ENCODE measurements around the gene SLC22A1. TPM values are rescaled to one million over a fixed set of nuclear protein-coding genes. Genes with fewer than 3 reads are reported as not detected.

The SLC22A1 gene
- total and polyA plus RNA-seq, 2 of the 4 experiments (the other 2 are of a cell fraction), result 0.10 TPM; not detected in 1

GRCh38 chr6:160101277-160102205, 20.1 kb upstream of the SLC22A1 start:
- Histone ChIP-seq H4K91ac (ENCODE audit: insufficient read depth, low read depth, low read length) (no peak overlapping the region), H3K56ac (ENCODE audit: extremely low read depth, insufficient read depth, low read length) (no peak overlapping the region), H3K4me3 (ENCODE audit: insufficient read depth, low read depth, low read length) (no peak overlapping the region), H3K9me1 (ENCODE audit: insufficient read depth, low read length) (no peaks in the 10 kb centered on the region; the same call in 1 of the 2 replicates), H3K4ac (ENCODE audit: low read depth, low read length) (no peak overlapping the region), H3K36me3 (ENCODE audit: control insufficient read depth, insufficient read depth, low read length) (peaks cover 59% of the 10 kb centered on the region), H3K23ac (ENCODE audit: low read depth, low read length) (0 out of 2 replicates have a peak overlapping the region, but pooled peaks have one; percentile 49), H2AK5ac (ENCODE audit: low read depth, low read length) (no peak overlapping the region), H3K4me1 (ENCODE audit: control insufficient read depth, insufficient read depth, low read length) (no peaks in the 10 kb centered on the region; the same call in 1 of the 2 replicates), H2AFZ (replicated peaks; ENCODE audit: low read length, poor library complexity) (no peak overlapping the region), H2AK9ac (replicated peaks; ENCODE audit: low read depth, low read length, poor library complexity) (no peak overlapping the region), H2BK120ac (ENCODE audit: low read depth, low read length) (0 out of 2 replicates have a peak overlapping the region, but pooled peaks have one; percentile 29), H4K8ac (ENCODE audit: low read depth in 2 of 2, low read length in 2 of 2) (no peak overlapping the region), H3K4me2 (ENCODE audit: low read depth, low read length) (no peak overlapping the region), H4K20me1 (ENCODE audit: insufficient read depth, low read length) (no peaks in the 10 kb centered on the region), H3K14ac (replicated peaks; ENCODE audit: low read depth, low read length) (no peak overlapping the region), H2BK5ac (ENCODE audit: low read depth, low read length, poor library complexity, severe bottlenecking) (no peak overlapping the region), H2BK20ac (ENCODE audit: low read depth, low read length) (peak overlapping the region; percentile 6; the same call in 1 of the 2 replicates), H4K5ac (ENCODE audit: low read depth, low read length) (no peak overlapping the region; the same call in 1 of the 2 replicates), H3K9me3 (ENCODE audit: control insufficient read depth, insufficient read depth, low read length) (no peaks in the 10 kb centered on the region), H3K27ac (ENCODE audit: insufficient read depth, low read length) (no peak overlapping the region), H3K27me3 (ENCODE audit: control insufficient read depth, insufficient read depth, low read length) (no peaks in the 10 kb centered on the region), H3K18ac (ENCODE audit: low read depth, low read length) (no peak overlapping the region), H2BK15ac (ENCODE audit: low read depth, low read length) (no peak overlapping the region; the same call in 2 of the 3 replicates), H3K9ac (ENCODE audit: low read depth, low read length) (no peak overlapping the region), H3K79me1 (ENCODE audit: low read depth in 1 of 2, low read length in 2 of 2) (peaks cover 0 to 4% of the 10 kb centered on the region in 2 experiments; a peak in 1 of 4 replicates)
- 67% methylated on average over 5 of the region's 23 CpGs; no CpG with 5 or more reads in 1 of the 2 experiments for WGBS, 2 experiments (ENCODE audit: extremely low coverage in 2 of 2, insufficient read length in 1 of 2)
- in situ Hi-C loops (cut with MboI; ENCODE audit: low sequenced_read_pairs) (no loop called here), intact Hi-C loops (cut with micrococcal nuclease) (no loop called here), dilution Hi-C loops (cut with HindIII; ENCODE audit: low sequenced_read_pairs, unreplicated experiment) (no loop called here)
- BruUV-seq (replicated peaks), result no TSS peak
- POLR2A ChIA-PET (ENCODE audit: unreplicated experiment), result no interaction called here
- DNase-seq (no peak), ATAC-seq (ENCODE audit: low read depth) (peak; percentile 32; the same call in 1 of the 2 replicates)
- CTCF ChIA-PET, result interaction anchor here (1.4 kb wide), 1 partner anchor 354 kb away, joined by 5 read pairs; no protein-coding TSS in a partner anchor
- no peak for TF ChIP-seq CEBPB (IDR thresholded peaks at IDR 0.05; ENCODE audit: low read depth, low read length)
- TF ChIP-seq MAZ (IDR thresholded peaks at IDR 0.05; ENCODE audit: borderline replicate concordance, low read depth, low read length), result no peak
- no peak for TF ChIP-seq ELK1 (IDR thresholded peaks at IDR 0.05; ENCODE audit: borderline replicate concordance, low read depth, low read length)
- TF ChIP-seq RFX5 (IDR thresholded peaks at IDR 0.05; ENCODE audit: low read depth, low read length), result no peak
- no peak for TF ChIP-seq SMC3 (IDR thresholded peaks at IDR 0.05; ENCODE audit: low read depth, low read length)
- TF ChIP-seq USF2 (IDR thresholded peaks at IDR 0.05; ENCODE audit: low read depth, low read length), result no peak
- TF ChIP-seq RCOR1 (IDR thresholded peaks at IDR 0.05; ENCODE audit: insufficient replicate concordance, low read length), result no peak
- no peak for TF ChIP-seq MXI1 (IDR thresholded peaks at IDR 0.05; ENCODE audit: borderline replicate concordance, low read depth, low read length)
- no peak for TF ChIP-seq BHLHE40 (IDR thresholded peaks at IDR 0.05; ENCODE audit: low read depth, low read length)
- TF ChIP-seq CHD1 (IDR thresholded peaks at IDR 0.05; ENCODE audit: low read depth, low read length), result no peak
- TF ChIP-seq CTCF (conservative IDR thresholded peaks at IDR 0.05; ENCODE audit: low read depth, low read length), result no peak
- no peak for TF ChIP-seq MAFK (IDR thresholded peaks at IDR 0.05; ENCODE audit: low read depth, low read length)
- no peak for TF ChIP-seq RAD21 (IDR thresholded peaks at IDR 0.05; ENCODE audit: low read length)
